IPS-20b (cell line): ENCODE results near the gene EIF3I.
A peak's percentile ranks its signal among the peaks of the same experiment; 100 is the strongest.
"Not testable (repeated sequence)": the region's sequence is repeated elsewhere in the genome, so short reads cannot be mapped to it uniquely, and the experiment has no call there.

Source experiments
- H3K27ac ChIP-seq: one replicate; pipeline ENCODE4 v1.5.1; 2013; ENCODE audit warnings: low read length
- H3K27me3 ChIP-seq: 2 replicates; pipeline ENCODE4 v1.6.1; 2013; ENCODE audit warnings: mild to moderate bottlenecking, low read length, inconsistent platforms; ENCODE audit not compliant: insufficient read depth
- H3K36me3 ChIP-seq: 2 replicates; pipeline ENCODE4 v1.6.1; 2013; ENCODE audit warnings: low read depth, mild to moderate bottlenecking, inconsistent platforms, low read length, moderate library complexity; ENCODE audit not compliant: insufficient read depth
- H3K4me1 ChIP-seq: 2 replicates; pipeline ENCODE4 v1.6.1; 2013; ENCODE audit warnings: mild to moderate bottlenecking, control low read depth, inconsistent platforms, low read length, moderate library complexity; ENCODE audit not compliant: insufficient read depth
- H3K4me3 ChIP-seq: 2 replicates; pipeline ENCODE4 v1.5.1; 2013; ENCODE audit warnings: mild to moderate bottlenecking, low read length, inconsistent platforms
- H3K9ac ChIP-seq: 2 replicates; pipeline ENCODE4 v1.6.1; 2013; ENCODE audit warnings: low read depth, mild to moderate bottlenecking, inconsistent platforms, low read length, moderate library complexity
- H3K9me3 ChIP-seq: 2 replicates; pipeline ENCODE4 v1.6.1; 2013; ENCODE audit warnings: mild to moderate bottlenecking, low read depth, low read length, inconsistent platforms; ENCODE audit not compliant: insufficient read depth

EIF3I gene

DNA sequence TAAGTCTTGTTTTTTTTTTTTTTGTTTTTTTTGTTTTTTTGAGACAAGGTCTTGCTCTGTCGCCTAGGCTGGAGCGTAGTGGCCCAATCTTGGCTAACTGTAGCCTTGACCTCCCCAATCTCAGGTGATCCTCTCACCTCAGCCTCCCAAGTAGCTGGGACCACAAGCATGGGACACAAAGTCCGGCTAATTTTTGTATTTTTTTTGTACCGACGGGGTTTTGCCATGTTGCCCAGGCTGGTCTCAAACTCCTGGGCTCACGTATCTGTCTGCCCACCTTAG is 35.0 kb downstream of the EIF3I start:
- Histone ChIP-seq H3K4me1 (no peaks in the 10 kb centered on the region), H3K27ac (no peak overlapping the region), H3K4me3 (no peak overlapping the region), H3K9ac (no peak overlapping the region), H3K9me3 (no peaks in the 10 kb centered on the region), H3K27me3 (no peaks in the 10 kb centered on the region), H3K36me3 (no peaks in the 10 kb centered on the region)

DNA sequence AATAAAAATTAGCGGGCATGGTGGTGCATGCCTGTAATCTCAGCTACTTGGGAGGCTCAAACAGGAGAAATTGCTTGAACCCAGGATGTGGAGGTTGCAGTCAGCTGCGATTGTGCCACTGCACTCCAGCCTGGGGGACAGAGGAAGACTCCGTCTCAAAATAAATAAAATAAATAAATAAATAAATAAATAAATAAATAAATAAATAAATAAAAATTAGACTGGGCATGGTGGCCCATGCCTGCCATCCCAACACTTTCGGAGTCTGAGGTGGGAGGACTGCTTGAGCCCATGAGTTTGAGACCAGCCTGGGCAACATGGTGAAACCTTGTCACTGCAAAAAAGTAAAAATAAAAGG is 41.0 kb downstream of the EIF3I start:
- not testable (repeated sequence) for H3K9me3 ChIP-seq, H3K36me3 ChIP-seq, H3K4me3 ChIP-seq, H3K9ac ChIP-seq, H3K27ac ChIP-seq, H3K4me1 ChIP-seq, H3K27me3 ChIP-seq

DNA sequence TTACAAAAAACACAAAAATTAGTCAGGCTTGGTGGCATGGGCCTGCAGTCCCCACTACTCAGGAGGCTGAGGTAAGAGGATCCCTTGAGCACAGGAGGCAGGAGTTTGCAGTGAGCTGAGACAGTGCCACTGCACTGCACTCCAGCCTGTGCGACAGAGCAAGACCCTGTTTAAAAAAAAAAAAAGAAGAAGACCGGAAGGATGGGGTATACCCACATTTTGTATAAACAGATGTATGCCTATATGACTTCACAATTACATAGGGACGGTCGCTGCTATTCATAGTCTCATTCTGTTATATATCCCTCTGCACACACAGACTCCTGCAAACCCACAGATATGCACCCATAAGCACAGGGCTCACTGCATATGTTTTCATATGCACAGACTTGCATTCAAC is 41.5 kb downstream of the EIF3I start:
- no peaks in the 10 kb centered on the region for H3K4me1 ChIP-seq
- no peaks in the 10 kb centered on the region for H3K36me3 ChIP-seq
- H3K27me3 ChIP-seq = no peaks in the 10 kb centered on the region
- H3K27ac ChIP-seq = no peak overlapping the region
- no peaks in the 10 kb centered on the region for H3K9me3 ChIP-seq
- no peak overlapping the region for H3K4me3 ChIP-seq
- no peak overlapping the region for H3K9ac ChIP-seq

DNA sequence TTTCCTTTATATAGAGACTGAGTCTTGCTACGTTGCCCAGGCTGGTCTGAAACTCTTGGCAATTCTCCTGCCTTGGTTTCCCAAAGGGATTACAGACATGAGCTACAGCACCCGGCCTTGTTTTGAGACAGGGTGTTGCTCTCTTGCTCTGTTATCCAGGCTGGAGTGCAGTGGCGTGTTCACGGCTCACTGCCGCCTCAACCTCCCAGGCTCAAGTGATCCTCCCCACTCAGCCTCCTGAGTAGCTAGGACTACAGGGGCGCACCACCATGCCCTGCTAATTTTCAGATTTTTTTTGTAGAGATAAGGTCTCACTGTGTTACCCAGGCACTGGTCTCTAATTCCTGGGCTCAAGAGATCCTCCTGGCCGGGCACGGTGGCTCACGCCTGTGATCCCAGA is 43.6 kb downstream of the EIF3I start:
- no peak overlapping the region for H3K9ac ChIP-seq
- no peaks in the 10 kb centered on the region for H3K9me3 ChIP-seq
- no peaks in the 10 kb centered on the region for H3K4me1 ChIP-seq
- H3K27ac ChIP-seq = no peak overlapping the region
- H3K27me3 ChIP-seq = no peaks in the 10 kb centered on the region
- no peak overlapping the region for H3K4me3 ChIP-seq
- H3K36me3 ChIP-seq = no peaks in the 10 kb centered on the region

DNA sequence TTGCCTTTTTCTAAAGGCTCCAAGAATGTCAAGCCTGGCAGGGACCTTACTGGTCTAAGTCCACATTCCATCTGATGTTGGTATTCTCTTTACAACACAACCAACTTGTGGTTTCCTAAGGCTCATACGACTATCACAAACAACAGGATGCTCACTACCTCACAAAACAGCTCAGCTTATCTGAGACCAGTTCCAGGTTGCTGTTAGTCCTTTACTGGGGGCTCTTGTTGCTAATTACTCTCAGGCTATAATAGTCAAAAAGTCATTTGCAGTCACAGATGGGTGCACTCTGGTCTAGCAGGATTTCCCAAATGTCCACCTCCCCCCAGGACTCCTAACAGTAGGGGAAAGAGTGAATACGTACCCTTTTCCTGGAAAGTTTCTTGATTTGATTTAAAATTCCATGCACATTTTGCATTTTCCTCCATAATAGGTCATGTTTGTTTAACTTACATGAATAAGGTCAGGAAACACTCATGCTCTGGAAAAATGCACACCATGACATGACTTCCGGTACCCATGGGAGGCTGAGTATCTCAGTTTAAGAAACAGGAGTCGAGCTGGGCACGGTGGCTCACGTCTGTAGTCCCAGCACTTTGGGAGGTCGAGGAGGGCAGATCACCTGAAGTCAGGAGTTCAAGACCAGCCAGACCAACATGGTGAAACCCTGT is 44.8 kb downstream of the EIF3I start:
- Histone ChIP-seq H3K4me3 (no peak overlapping the region), H3K36me3 (no peaks in the 10 kb centered on the region), H3K27ac (no peak overlapping the region), H3K9ac (no peak overlapping the region), H3K9me3 (no peaks in the 10 kb centered on the region), H3K4me1 (no peaks in the 10 kb centered on the region), H3K27me3 (no peaks in the 10 kb centered on the region)

DNA sequence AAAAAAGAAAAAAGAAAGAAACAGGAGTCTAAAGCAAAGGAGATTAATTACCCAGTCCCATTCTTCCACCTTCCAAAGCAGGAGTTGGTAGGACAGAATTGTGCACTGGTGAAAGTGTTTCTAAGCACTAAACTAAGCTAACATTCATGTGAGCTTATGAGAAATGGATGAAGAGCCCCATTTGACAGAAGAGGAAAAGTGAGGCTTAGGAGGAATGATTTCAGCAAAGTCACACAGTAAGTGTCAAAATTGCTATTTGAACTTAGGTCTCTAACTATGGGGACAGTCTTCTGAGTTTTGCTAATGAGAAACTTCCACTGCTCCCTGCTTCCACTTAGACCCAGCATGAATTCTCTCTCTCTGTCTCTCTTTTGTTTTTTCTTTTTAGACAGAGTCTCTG is 47.5 kb downstream of the EIF3I start:
- no peaks in the 10 kb centered on the region for H3K36me3 ChIP-seq
- no peak overlapping the region for H3K9ac ChIP-seq
- H3K27me3 ChIP-seq = no peaks in the 10 kb centered on the region
- H3K27ac ChIP-seq = no peak overlapping the region
- no peaks in the 10 kb centered on the region for H3K9me3 ChIP-seq
- H3K4me3 ChIP-seq = no peak overlapping the region
- peaks cover 16% of the 10 kb centered on the region; the same call in 1 of the 2 replicates for H3K4me1 ChIP-seq

DNA sequence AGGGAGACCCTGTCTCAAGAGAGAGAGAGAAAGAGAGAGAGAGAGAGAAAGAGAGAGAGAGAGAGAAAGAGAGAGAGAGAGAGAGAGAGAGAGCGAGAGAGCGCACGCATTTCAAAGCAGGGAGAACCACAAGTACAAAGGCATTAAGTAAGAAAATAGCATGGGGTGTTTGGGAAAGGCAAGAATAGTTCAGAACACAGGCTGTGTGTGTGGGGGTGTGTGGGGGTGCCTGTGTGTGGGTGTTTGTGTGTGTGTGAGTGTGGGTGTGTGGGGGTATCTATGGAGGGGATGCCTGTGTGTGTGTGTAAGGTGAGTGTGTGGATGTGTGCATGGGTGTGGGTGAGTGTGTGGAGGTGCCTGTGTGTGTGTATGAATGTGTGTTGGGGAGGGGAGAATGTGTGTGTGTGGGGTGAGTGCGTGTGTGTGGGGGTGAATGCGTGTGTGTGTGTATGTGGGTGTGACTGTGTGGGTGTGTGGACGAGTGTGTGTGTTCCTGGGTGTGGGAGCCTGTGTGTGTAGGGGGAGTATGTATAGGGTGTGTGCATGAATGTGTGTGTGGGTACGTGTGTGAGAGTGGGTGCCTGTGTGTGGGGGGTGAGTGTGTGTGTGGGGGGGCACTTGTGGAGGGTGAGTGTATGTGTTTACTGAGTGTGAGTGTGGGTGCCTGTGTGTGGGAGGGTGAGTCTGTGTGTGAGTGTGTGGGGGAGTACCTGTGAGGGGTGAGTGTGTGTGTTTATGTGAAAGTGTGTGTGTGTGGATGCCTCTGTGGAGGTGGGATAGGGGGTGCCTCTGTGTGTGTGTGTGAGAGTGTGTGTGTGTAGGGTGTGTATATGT is 50.6 kb downstream of the EIF3I start:
- H3K27ac ChIP-seq = no peak overlapping the region

DNA sequence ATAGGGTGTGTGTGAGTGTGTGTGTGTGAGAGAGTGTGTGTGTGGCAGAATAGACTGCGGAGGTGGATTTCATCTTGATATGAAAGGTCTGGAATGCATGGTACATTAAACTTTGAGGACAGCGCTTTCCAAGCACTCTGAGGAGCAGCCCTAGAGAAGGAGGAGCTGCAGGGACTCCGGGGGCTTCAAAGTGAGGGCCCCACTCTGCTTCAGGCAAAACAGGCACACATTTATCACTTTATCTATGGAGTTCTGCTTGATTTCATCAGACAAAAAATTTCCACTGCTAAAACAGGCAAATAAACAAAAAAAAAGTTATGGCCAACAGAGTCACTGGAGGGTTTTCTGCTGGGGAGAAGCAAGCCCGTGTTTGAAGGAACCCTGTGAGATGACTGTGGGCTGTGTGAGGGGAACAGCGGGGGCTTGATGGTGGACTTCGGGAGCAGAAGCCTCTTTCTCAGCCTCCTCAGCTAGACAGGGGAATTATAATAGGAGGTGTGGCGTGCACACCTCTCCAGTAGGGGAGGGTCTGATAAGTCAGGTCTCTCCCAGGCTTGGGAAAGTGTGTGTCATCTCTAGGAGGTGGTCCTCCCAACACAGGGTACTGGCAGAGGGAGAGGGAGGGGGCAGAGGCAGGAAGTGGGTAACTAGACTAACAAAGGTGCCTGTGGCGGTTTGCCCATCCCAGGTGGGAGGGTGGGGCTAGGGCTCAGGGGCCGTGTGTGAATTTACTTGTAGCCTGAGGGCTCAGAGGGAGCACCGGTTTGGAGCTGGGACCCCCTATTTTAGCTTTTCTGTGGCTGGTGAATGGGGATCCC is 51.4 kb downstream of the EIF3I start:
- Histone ChIP-seq H3K27ac (peak overlapping the region; percentile 84), H3K9me3 (no peaks in the 10 kb centered on the region), H3K27me3 (no peaks in the 10 kb centered on the region), H3K36me3 (peaks cover 4% of the 10 kb centered on the region; the same call in 1 of the 2 replicates), H3K9ac (peak overlapping the region; percentile 74; the same call in 1 of the 2 replicates), H3K4me1 (peaks cover 18% of the 10 kb centered on the region; the same call in 1 of the 2 replicates), H3K4me3 (peak overlapping the region; percentile 59; the same call in 1 of the 2 replicates)

More for the DNA sequence above, 50.6 kb downstream of the EIF3I start:
- H3K27me3 ChIP-seq = no peaks in the 10 kb centered on the region
- H3K36me3 ChIP-seq = peaks cover 4% of the 10 kb centered on the region; the same call in 1 of the 2 replicates
- H3K9me3 ChIP-seq = no peaks in the 10 kb centered on the region
- H3K9ac ChIP-seq = peak overlapping the region; percentile 64; the same call in 1 of the 2 replicates
- H3K4me1 ChIP-seq = peaks cover 18% of the 10 kb centered on the region; the same call in 1 of the 2 replicates
- H3K4me3 ChIP-seq = no peak overlapping the region

DNA sequence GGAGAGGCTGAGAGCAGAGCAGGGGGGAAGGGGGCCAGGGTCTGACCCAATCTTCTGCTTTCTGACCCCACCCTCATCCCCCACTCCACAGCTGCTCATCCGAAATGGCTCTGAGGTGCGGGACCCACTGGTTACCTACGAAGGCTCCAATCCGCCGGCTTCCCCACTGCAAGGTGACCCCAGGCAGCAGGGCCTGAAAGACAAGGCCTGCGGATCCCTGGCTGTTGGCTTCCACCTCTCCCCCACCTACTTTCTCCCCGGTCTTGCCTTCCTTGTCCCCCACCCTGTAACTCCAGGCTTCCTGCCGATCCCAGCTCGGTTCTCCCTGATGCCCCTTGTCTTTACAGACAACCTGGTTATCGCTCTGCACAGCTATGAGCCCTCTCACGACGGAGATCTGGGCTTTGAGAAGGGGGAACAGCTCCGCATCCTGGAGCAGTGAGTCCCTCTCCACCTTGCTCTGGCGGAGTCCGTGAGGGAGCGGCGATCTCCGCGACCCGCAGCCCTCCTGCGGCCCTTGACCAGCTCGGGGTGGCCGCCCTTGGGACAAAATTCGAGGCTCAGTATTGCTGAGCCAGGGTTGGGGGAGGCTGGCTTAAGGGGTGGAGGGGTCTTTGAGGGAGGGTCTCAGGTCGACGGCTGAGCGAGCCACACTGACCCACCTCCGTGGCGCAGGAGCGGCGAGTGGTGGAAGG is 52.6 kb downstream of the EIF3I start:
- no peaks in the 10 kb centered on the region for H3K9me3 ChIP-seq
- H3K27me3 ChIP-seq = no peaks in the 10 kb centered on the region
- peaks cover 18% of the 10 kb centered on the region; the same call in 1 of the 2 replicates for H3K4me1 ChIP-seq
- peaks cover 10% of the 10 kb centered on the region; the same call in 1 of the 2 replicates for H3K36me3 ChIP-seq
- peak overlapping the region; percentile 74; the same call in 1 of the 2 replicates for H3K9ac ChIP-seq
- peak overlapping the region; percentile 84 for H3K27ac ChIP-seq
- H3K4me3 ChIP-seq = peak overlapping the region; percentile 59; the same call in 1 of the 2 replicates

DNA sequence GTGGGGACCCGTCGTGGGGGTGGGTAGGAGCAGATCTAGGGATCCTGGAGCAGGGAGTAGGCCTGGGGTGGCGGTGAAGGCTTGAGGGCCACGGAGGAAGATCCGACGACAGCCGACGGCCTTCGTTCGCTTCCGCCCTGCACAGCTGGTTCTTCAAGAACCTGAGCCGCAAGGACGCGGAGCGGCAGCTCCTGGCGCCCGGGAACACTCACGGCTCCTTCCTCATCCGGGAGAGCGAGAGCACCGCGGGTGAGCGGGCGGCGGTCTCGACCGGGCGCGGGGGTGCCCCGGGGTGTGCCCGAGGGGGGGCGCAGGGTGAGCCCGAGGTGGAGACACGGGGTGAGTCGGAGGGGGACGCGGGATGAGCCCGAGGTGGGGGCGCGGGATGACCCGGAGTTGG is 53.2 kb downstream of the EIF3I start:
- Histone ChIP-seq H3K27ac (no peak overlapping the region), H3K27me3 (no peaks in the 10 kb centered on the region), H3K4me3 (peak overlapping the region; percentile 59; the same call in 1 of the 2 replicates), H3K36me3 (peaks cover 14% of the 10 kb centered on the region; the same call in 1 of the 2 replicates), H3K9me3 (no peaks in the 10 kb centered on the region), H3K4me1 (peaks cover 18% of the 10 kb centered on the region; the same call in 1 of the 2 replicates), H3K9ac (peak overlapping the region; percentile 74; the same call in 1 of the 2 replicates)
